Activated CD4-positive, alpha-beta memory T cell treated with anti-CD3 and anti-CD28 coated beads for 36 hours (primary cell): ENCODE measurements around the gene APP. TPM values are rescaled to one million over a fixed set of nuclear protein-coding genes. Genes with fewer than 3 reads are reported as not detected.
A peak's percentile ranks its signal among the peaks of the same experiment; 100 is the strongest.

Experiments
- CTCF ChIA-PET: fragments of 350-600 bp; sonication (Branson Sonifier 250); formaldehyde crosslinking; loops from one replicate; lab custom pipeline; 2021; ENCODE audit warnings: antibody characterized with exemption, inconsistent platforms; lab: Charles Lee
- POLR2A ChIA-PET: fragments of 350-600 bp; sonication (Branson Sonifier 250); formaldehyde crosslinking; loops from one replicate; lab custom pipeline; 2021; ENCODE audit warnings: antibody characterized with exemption; lab: Charles Lee
- DNase-seq: peaks from one replicate; pipeline ENCODE4 v3.0.0-alpha.2; 2020
- H3K27ac Mint-ChIP-seq: one replicate; pipeline ENCODE4 v1.8.0; 2021; ENCODE audit warnings: mixed read lengths
- H3K27me3 Mint-ChIP-seq: one replicate; pipeline ENCODE4 v1.8.0; 2021; ENCODE audit warnings: mixed read lengths
- H3K36me3 Mint-ChIP-seq: one replicate; pipeline ENCODE4 v1.8.0; 2021; ENCODE audit warnings: mixed read lengths
- H3K4me1 Mint-ChIP-seq: one replicate; pipeline ENCODE4 v1.8.0; 2021; ENCODE audit warnings: low read depth, mixed read lengths
- H3K4me3 Mint-ChIP-seq: one replicate; pipeline ENCODE4 v1.8.0; 2021; ENCODE audit warnings: mild to moderate bottlenecking, mixed read lengths
- H3K9me3 Mint-ChIP-seq: one replicate; pipeline ENCODE4 v1.8.0; 2021; ENCODE audit warnings: mixed read lengths
- intact Hi-C: fragments of 100-400 bp; cut with micrococcal nuclease; formaldehyde crosslinking; loops from one replicate; pipeline ENCODE4 v1.15.1; 2023
- total RNA-seq, 2 experiments: library from RNA; stranded (reverse); gene quantifications; one replicate each; pipeline ENCODE4 v1.2.3, GENCODE V29; 2021

The APP gene
- total RNA-seq, 2 experiments from 2014 or later: 46.3 to 47.1 TPM

- H3K4me3 Mint-ChIP-seq: peak overlapping the region; percentile 56
- intact Hi-C loops: loop anchor here (2.0 to 10.0 kb wide), 2 partner anchors 98 to 466 kb away; partner anchors contain the start of gene MRPL39
- POLR2A ChIA-PET: no interaction called here
Observed at GRCh38 chr21:26070822-26071425, 99.6 kb downstream of the APP start.

DNA sequence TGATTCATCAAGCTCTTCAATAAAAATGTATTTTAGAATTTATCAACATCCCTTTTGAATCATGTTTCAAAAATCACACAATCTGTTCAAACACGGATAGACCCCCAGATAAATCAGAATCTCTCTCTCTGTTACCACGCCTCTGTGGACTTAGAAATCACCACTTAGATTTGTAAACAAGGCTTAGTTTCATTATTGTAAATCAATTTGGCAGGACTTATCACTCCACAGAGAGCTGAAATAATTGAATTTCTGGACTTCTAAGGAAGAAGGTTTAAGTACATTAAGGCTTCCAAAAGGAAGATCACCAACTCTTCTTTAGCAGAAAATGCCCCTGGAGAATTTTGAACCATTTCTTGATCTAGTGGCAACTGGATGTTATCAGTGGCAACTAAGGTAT, 100.4 kb downstream of the APP start:
- peaks cover 46% of the 10 kb centered on the region for H3K4me1 Mint-ChIP-seq
- H3K36me3 Mint-ChIP-seq: no peaks in the 10 kb centered on the region
- no peaks in the 10 kb centered on the region for H3K27me3 Mint-ChIP-seq
- peak overlapping the region; percentile 56 for H3K4me3 Mint-ChIP-seq
- intact Hi-C loops: loop anchor here (2.0 to 10.0 kb wide), 2 partner anchors 99 to 465 kb away; partner anchors contain the start of gene MRPL39
- DNase-seq: no peak
- no peaks in the 10 kb centered on the region for H3K9me3 Mint-ChIP-seq
- ChIA-PET CTCF (no interaction called here), POLR2A (no interaction called here)
- no peak overlapping the region for H3K27ac Mint-ChIP-seq

More at GRCh38 chr21:26070822-26071425, 99.6 kb downstream of the APP start:
- H3K4me1 Mint-ChIP-seq: peaks cover 44% of the 10 kb centered on the region
- CTCF ChIA-PET: interaction anchor here (1.1 kb wide), 1 partner anchor 98 kb away, joined by 4 read pairs; no protein-coding TSS in a partner anchor
- peak overlapping the region; percentile 67 for H3K27ac Mint-ChIP-seq
- peak; percentile 39 for DNase-seq
- H3K36me3 Mint-ChIP-seq: no peaks in the 10 kb centered on the region
- no peaks in the 10 kb centered on the region for H3K9me3 Mint-ChIP-seq
- no peaks in the 10 kb centered on the region for H3K27me3 Mint-ChIP-seq

GRCh38 chr21:26068776-26069175, 101.8 kb downstream of the APP start:
- POLR2A ChIA-PET: no interaction called here
- Mint-ChIP-seq H3K4me3 (no peak overlapping the region), H3K27ac (no peak overlapping the region)

DNA sequence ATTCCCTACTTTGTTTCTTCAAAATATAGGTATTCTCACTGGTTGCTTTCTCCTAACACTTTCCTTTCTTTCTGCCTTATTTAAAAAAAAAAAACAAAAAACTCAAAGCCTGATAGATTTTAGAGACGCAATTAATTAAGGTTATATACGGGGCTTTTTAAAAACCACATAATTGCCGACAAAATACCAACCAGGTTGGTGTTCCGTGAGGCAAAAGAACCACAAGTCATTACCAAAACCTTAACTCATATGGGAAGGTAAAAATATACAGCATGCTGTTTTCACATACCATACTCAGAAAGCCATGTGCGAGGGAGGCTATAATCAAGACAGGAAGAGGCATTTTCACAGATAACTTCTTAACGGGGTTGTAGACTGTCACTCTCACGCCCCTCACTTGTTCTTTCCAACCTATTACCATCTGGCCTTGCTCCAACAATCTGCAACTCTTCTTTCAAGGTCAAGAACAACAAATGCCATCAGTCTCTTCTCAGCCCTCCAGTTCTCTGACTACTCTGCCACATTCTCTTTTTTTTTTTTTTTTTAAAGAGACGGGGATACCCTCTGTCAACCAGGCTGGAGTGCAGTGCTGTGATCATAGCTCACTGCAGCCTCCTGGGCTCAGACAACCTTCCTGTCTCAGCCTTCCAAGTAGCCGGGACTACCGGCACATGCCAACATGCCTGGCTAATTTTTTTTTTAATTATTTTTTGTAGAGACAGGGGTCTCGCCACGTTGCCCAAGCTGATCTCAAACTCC, 102.6 kb downstream of the APP start:
- Mint-ChIP-seq H3K4me3 (no peak overlapping the region), H3K4me1 (peaks cover 46% of the 10 kb centered on the region), H3K36me3 (no peaks in the 10 kb centered on the region), H3K9me3 (no peaks in the 10 kb centered on the region), H3K27ac (no peak overlapping the region), H3K27me3 (no peaks in the 10 kb centered on the region)
- intact Hi-C loops: no loop called here
- CTCF ChIA-PET: no interaction called here
- POLR2A ChIA-PET: no interaction called here
- no peak for DNase-seq

More at GRCh38 chr21:26068776-26069175, 101.8 kb downstream of the APP start:
- H3K27me3 Mint-ChIP-seq: no peaks in the 10 kb centered on the region
- CTCF ChIA-PET: no interaction called here
- no peak for DNase-seq
- intact Hi-C loops: no loop called here
- no peaks in the 10 kb centered on the region for H3K9me3 Mint-ChIP-seq
- peaks cover 46% of the 10 kb centered on the region for H3K4me1 Mint-ChIP-seq
- no peaks in the 10 kb centered on the region for H3K36me3 Mint-ChIP-seq

DNA sequence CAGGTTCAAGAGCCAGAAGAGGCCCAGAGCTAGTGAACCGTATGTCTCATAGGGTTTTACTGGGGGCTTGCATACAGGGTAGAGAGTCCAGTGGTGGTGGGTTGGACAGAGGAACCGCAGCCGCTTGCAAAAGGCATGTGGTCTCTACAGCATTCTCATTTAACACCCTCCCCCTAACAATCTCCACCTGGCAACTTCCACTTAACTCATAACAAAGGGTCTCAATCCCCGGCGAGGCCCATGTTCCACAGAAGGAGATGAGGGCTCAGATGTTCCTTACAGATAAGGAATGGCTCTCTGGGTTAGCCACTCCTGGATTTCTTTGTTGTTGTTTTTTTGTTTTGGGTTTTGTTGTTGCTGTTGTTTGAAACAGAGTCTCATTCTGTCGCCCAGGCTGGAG, 106.1 kb downstream of the APP start:
- no peak overlapping the region for H3K4me3 Mint-ChIP-seq

GRCh38 chr21:26061437-26061836, 109.1 kb downstream of the APP start:
- intact Hi-C loops: no loop called here
- no peaks in the 10 kb centered on the region for H3K36me3 Mint-ChIP-seq
- no peak overlapping the region for H3K4me3 Mint-ChIP-seq
- DNase-seq: no peak
- POLR2A ChIA-PET: no interaction called here
- H3K27me3 Mint-ChIP-seq: no peaks in the 10 kb centered on the region
- CTCF ChIA-PET: no interaction called here
- H3K27ac Mint-ChIP-seq: no peak overlapping the region
- peaks cover 2% of the 10 kb centered on the region for H3K4me1 Mint-ChIP-seq
- no peaks in the 10 kb centered on the region for H3K9me3 Mint-ChIP-seq

More for the DNA sequence above, 106.1 kb downstream of the APP start:
- intact Hi-C loops: no loop called here
- Mint-ChIP-seq H3K27ac (no peak overlapping the region), H3K36me3 (no peaks in the 10 kb centered on the region), H3K27me3 (no peaks in the 10 kb centered on the region), H3K9me3 (no peaks in the 10 kb centered on the region), H3K4me1 (peaks cover 22% of the 10 kb centered on the region)
- ChIA-PET POLR2A (no interaction called here), CTCF (no interaction called here)
- no peak for DNase-seq

GRCh38 chr21:26060335-26061115, 110.0 kb downstream of the APP start:
- CTCF ChIA-PET: no interaction called here
- Mint-ChIP-seq H3K36me3 (no peaks in the 10 kb centered on the region), H3K27ac (no peak overlapping the region), H3K27me3 (no peaks in the 10 kb centered on the region), H3K9me3 (no peaks in the 10 kb centered on the region), H3K4me1 (no peaks in the 10 kb centered on the region), H3K4me3 (no peak overlapping the region)
- intact Hi-C loops: no loop called here
- POLR2A ChIA-PET: no interaction called here
- no peak for DNase-seq

DNA sequence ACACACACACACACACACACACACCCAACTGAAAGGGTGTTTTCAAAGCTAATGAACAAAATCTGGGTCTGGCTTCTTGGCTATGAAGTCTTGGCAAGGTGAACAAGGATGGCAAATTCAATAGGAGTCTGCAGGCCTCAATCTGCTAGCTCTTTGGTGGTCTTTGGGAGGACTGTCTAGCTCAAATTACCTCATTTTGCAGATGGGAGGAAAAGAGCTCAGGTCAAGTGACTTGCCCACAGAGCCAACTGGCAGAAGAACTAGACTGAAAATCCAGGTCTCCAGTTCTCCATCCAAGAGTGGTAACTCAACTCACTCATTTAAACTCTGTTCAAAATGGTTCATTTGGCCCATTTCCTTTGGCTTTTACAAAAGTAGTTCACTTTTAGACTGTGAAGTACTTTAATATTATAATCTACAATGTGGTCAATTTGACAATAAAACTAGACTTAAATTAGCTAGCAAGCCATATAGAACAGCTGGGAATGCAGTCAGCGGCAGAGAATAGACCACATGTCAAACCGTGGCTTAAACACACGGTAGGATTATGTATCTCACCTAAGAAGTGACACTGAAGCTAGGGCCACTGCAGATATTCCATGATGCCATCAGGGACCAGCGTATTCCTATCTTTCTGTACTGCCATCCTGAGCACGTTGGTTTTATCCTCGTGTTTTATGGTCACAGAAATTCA, 112.9 kb downstream of the APP start:
- Mint-ChIP-seq H3K36me3 (no peaks in the 10 kb centered on the region), H3K27me3 (no peaks in the 10 kb centered on the region), H3K27ac (no peak overlapping the region), H3K4me1 (no peaks in the 10 kb centered on the region), H3K4me3 (no peak overlapping the region), H3K9me3 (no peaks in the 10 kb centered on the region)
- intact Hi-C loops: no loop called here
- CTCF ChIA-PET: no interaction called here
- POLR2A ChIA-PET: no interaction called here
- DNase-seq: no peak

DNA sequence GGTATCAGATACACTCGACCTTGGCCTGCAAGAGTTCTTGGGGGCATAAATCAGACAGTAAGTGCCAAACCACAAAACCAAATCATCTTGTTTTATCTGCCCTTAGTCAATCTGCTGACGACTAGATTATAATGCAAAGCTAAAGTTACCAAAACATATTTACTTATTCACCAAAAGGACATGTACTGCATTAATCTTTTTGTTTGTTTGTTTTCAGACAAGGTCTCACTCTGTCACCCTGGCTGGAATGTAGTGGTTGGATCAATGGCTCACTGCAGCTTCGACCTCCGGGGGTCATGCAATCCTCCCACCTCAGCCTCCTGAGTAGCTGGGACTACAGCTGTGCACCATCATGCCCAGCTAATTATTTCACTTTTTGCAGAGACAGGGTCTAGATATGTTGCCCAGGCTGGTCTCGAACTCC, 114.7 kb downstream of the APP start:
- POLR2A ChIA-PET: no interaction called here
- no peaks in the 10 kb centered on the region for H3K9me3 Mint-ChIP-seq
- CTCF ChIA-PET: interaction anchor here (0.9 kb wide), 1 partner anchor 115 kb away, joined by 3 read pairs; no protein-coding TSS in a partner anchor
- H3K27ac Mint-ChIP-seq: no peak overlapping the region
- intact Hi-C loops: no loop called here
- no peak for DNase-seq
- H3K27me3 Mint-ChIP-seq: no peaks in the 10 kb centered on the region
- H3K4me3 Mint-ChIP-seq: no peak overlapping the region
- peaks cover 5% of the 10 kb centered on the region for H3K36me3 Mint-ChIP-seq
- no peaks in the 10 kb centered on the region for H3K4me1 Mint-ChIP-seq

- CTCF ChIA-PET: no interaction called here
- H3K27me3 Mint-ChIP-seq: no peaks in the 10 kb centered on the region
- no peaks in the 10 kb centered on the region for H3K9me3 Mint-ChIP-seq
- DNase-seq: no peak
- no peak overlapping the region for H3K27ac Mint-ChIP-seq
- H3K4me1 Mint-ChIP-seq: no peaks in the 10 kb centered on the region
- intact Hi-C loops: no loop called here
- H3K4me3 Mint-ChIP-seq: no peak overlapping the region
- peaks cover 9% of the 10 kb centered on the region for H3K36me3 Mint-ChIP-seq
- POLR2A ChIA-PET: no interaction called here
Observed at GRCh38 chr21:26055010-26055409, 115.6 kb downstream of the APP start.

DNA sequence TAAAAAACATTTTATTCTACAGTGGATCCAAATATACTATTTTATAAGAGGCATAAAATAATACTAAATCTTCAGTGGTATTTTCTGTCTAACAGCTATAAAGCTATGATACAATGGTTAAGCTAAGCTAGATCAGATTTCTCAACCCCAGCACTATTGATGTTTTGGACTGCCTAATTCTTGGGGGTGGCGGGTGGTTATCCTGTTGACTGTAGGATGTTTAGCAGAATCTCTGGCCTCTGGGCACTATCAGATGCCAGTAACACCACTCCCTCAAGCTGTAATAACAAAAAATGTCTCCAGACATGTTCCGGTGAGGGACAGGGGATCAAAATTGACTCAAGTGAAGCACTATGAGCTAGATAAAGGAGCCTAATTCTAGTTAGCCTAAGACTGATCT, 118.5 kb downstream of the APP start:
- no peak overlapping the region for H3K27ac Mint-ChIP-seq
- peaks cover 20% of the 10 kb centered on the region for H3K36me3 Mint-ChIP-seq
- no peaks in the 10 kb centered on the region for H3K4me1 Mint-ChIP-seq
- no peak overlapping the region for H3K4me3 Mint-ChIP-seq
- H3K27me3 Mint-ChIP-seq: no peaks in the 10 kb centered on the region
- no peak for DNase-seq
- CTCF ChIA-PET: no interaction called here
- POLR2A ChIA-PET: no interaction called here
- intact Hi-C loops: no loop called here
- H3K9me3 Mint-ChIP-seq: no peaks in the 10 kb centered on the region

DNA sequence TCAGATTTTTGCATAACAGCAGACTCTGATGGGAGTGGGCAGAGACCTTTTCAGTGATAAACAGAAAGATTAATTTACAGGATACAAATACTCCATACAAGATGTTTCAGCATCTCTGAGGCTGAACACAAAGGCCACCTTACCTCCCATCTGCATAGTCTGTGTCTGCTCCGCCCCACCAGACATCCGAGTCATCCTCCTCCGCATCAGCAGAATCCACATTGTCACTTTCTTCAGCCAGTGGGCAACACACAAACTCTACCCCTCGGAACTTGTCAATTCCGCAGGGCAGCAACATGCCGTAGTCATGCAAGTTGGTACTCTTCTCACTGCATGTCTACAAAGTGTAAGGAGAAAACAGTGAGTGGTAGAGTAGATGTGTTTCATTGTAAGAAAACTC, 119.7 kb downstream of the APP start:
- Mint-ChIP-seq H3K27ac (no peak overlapping the region), H3K9me3 (no peaks in the 10 kb centered on the region), H3K4me1 (no peaks in the 10 kb centered on the region), H3K36me3 (peaks cover 26% of the 10 kb centered on the region), H3K4me3 (no peak overlapping the region), H3K27me3 (no peaks in the 10 kb centered on the region)
- no peak for DNase-seq
- intact Hi-C loops: no loop called here
- POLR2A ChIA-PET: no interaction called here
- CTCF ChIA-PET: no interaction called here
